Neural crest cell (in vitro differentiated cells): ENCODE data around the gene B3GALT6. TPM values are rescaled to one million over a fixed set of nuclear protein-coding genes. Genes with fewer than 3 reads are reported as not detected.

Source experiments
- DNase-seq: peaks from one replicate; pipeline ENCODE4 v3.0.0; 2021; ENCODE audit warnings: low read depth, mixed read lengths, low spot score
- H3K27ac Mint-ChIP-seq: one replicate; pipeline ENCODE4 v1.8.0; 2021; ENCODE audit warnings: mild to moderate bottlenecking, mixed read lengths; ENCODE audit not compliant: unreplicated experiment
- H3K27me3 Mint-ChIP-seq: 2 replicates; pipeline ENCODE4 v1.8.0; 2021; ENCODE audit warnings: low read depth, mild to moderate bottlenecking, mixed read lengths
- H3K36me3 Mint-ChIP-seq: 2 replicates; pipeline ENCODE4 v1.8.0; 2021; ENCODE audit warnings: low read depth, mild to moderate bottlenecking, mixed read lengths
- H3K4me1 Mint-ChIP-seq: 2 replicates; pipeline ENCODE4 v1.8.0; 2021; ENCODE audit warnings: mixed read lengths
- H3K4me3 Mint-ChIP-seq: one replicate; pipeline ENCODE4 v1.8.0; 2021; ENCODE audit warnings: mild to moderate bottlenecking, mixed read lengths
- H3K9me3 Mint-ChIP-seq: 2 replicates; pipeline ENCODE4 v1.8.0; 2021; ENCODE audit warnings: mixed read lengths
- CTCF ChIP-seq: fragments of 200-600 bp; sonication (generic); conservative IDR thresholded peaks from 2 replicates; pipeline ENCODE4 v1.5.0; 2021; ENCODE audit warnings: antibody characterized with exemption, mild to moderate bottlenecking
- total RNA-seq: library from RNA; stranded (reverse); gene quantifications from 2 replicates; pipeline ENCODE4 v1.2.1, GENCODE V29; 2021

B3GALT6 gene
- total RNA-seq, 1 donor from 2014 or later = 41.1 TPM

DNA sequence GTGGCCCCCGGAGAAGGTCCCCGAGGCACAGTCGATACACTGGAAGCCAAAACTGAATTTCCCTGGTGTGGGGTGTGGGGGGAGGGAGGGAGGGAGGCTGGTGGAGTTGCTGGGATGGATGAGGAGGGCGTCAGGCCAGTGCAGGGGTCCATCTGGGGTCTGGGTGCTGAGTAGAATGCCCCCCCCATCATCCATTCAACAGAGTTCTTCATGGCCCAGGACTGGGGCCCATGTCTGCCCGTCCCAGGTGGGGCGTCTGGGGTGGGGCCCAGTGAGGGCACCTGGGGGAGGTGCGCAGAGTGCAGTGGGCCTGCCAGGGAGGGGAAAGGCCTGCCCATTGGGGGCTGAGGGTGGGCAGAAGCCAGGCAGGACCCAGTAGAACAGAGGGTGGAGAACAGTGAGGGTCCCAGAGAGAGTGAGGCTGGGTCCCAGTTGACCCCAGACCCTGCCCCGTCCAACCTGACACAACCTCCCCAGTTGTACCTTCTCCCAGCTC, 27.6 kb upstream of the B3GALT6 start:
- H3K36me3 Mint-ChIP-seq = no peaks in the 10 kb centered on the region
- H3K4me1 Mint-ChIP-seq = peaks cover 7% of the 10 kb centered on the region
- H3K27ac Mint-ChIP-seq = no peak overlapping the region
- DNase-seq = no peak
- H3K27me3 Mint-ChIP-seq = peaks cover 17% of the 10 kb centered on the region
- no peak for TF ChIP-seq CTCF
- no peaks in the 10 kb centered on the region for H3K9me3 Mint-ChIP-seq
- H3K4me3 Mint-ChIP-seq = no peak overlapping the region

GRCh38 chr1:1204998-1205768, 26.9 kb upstream of the B3GALT6 start:
- peaks cover 7% of the 10 kb centered on the region for H3K4me1 Mint-ChIP-seq
- TF ChIP-seq CTCF = no peak
- H3K27me3 Mint-ChIP-seq = peaks cover 17% of the 10 kb centered on the region
- H3K4me3 Mint-ChIP-seq = no peak overlapping the region
- H3K9me3 Mint-ChIP-seq = no peaks in the 10 kb centered on the region
- no peak overlapping the region for H3K27ac Mint-ChIP-seq
- H3K36me3 Mint-ChIP-seq = no peaks in the 10 kb centered on the region
- no peak for DNase-seq

- DNase-seq = no peak
- Mint-ChIP-seq H3K9me3 (no peaks in the 10 kb centered on the region), H3K4me1 (peaks cover 7% of the 10 kb centered on the region), H3K4me3 (no peak overlapping the region), H3K27me3 (peaks cover 13% of the 10 kb centered on the region), H3K36me3 (no peaks in the 10 kb centered on the region), H3K27ac (no peak overlapping the region)
- TF ChIP-seq CTCF = no peak
These were observed 26.2 kb upstream of the B3GALT6 start for GRCh38 chr1:1205769-1206375.

GRCh38 chr1:1206376-1206965, 25.6 kb upstream of the B3GALT6 start, which contains the start of gene TNFRSF18:
Gene TNFRSF18, minus strand, starts transcription at chr1:1206592. Its CDS starts 21 bp downstream, at chr1:1206571.
- no peak for DNase-seq
- H3K4me3 Mint-ChIP-seq = no peak within 1 kb of the TSS

More at GRCh38 chr1:1206376-1206965, 25.6 kb upstream of the B3GALT6 start, which contains the start of gene TNFRSF18:
- Mint-ChIP-seq H3K27ac (no peak within 1 kb of the TSS), H3K4me1 (peaks cover 7% of the 10 kb centered on the region), H3K36me3 (no peaks in the 10 kb centered on the region), H3K9me3 (no peaks in the 10 kb centered on the region), H3K27me3 (peaks cover 13% of the 10 kb centered on the region)
- TF ChIP-seq CTCF = no peak
